Suppressor macrophage (primary cell): ENCODE results near the gene FCRL6.

Source experiments
- DNase-seq, 4 experiments: peaks; one replicate each; pipeline ENCODE4 v3.0.0-alpha.2; 2020 to 2022

The FCRL6 gene

GRCh38 chr1:159835862-159836525 is 33.8 kb downstream of the FCRL6 start:
- DNase-seq, result no peak

GRCh38 chr1:159838715-159839114 is 36.6 kb downstream of the FCRL6 start:
- DNase-seq, result no peak

DNA sequence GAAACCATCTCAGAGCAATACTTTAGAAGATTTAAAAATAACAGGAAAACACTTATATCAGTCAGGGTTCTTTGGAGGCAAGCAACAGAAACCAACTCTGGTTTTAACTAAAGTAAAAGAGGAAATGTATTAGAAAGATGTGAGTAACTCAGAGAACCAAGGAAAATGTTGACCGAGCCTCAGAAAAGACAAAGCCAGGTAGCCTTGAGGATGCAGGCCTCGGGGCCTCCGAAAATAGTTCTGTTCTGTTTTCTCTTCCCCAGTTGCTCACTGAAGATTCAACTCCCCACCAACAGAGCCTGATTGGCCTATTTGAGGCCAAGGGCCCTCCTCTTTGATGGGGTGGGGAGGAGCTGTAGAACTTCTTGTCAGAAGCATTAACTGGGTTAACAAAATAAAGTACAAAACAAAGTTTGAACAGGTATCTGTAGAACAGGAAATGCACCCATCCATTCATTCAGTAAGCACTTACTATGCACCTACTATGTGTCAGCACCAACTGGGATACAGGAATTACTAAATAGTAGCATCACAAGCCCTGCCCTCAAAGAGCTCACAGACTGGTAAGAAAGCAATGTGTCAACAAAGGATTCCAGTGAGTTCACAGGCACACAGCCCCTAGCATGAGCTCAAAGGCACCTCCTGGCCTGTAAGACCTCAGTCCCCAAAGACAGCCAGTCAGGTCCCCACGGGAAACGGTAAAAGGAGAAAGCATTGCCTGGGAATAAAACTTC is 37.1 kb downstream of the FCRL6 start:
- no peak for DNase-seq

- DNase-seq, result no peak
These were observed 39.6 kb downstream of the FCRL6 start for GRCh38 chr1:159841749-159842148.

GRCh38 chr1:159843459-159843858 is 41.3 kb downstream of the FCRL6 start:
- no peak for DNase-seq

DNA sequence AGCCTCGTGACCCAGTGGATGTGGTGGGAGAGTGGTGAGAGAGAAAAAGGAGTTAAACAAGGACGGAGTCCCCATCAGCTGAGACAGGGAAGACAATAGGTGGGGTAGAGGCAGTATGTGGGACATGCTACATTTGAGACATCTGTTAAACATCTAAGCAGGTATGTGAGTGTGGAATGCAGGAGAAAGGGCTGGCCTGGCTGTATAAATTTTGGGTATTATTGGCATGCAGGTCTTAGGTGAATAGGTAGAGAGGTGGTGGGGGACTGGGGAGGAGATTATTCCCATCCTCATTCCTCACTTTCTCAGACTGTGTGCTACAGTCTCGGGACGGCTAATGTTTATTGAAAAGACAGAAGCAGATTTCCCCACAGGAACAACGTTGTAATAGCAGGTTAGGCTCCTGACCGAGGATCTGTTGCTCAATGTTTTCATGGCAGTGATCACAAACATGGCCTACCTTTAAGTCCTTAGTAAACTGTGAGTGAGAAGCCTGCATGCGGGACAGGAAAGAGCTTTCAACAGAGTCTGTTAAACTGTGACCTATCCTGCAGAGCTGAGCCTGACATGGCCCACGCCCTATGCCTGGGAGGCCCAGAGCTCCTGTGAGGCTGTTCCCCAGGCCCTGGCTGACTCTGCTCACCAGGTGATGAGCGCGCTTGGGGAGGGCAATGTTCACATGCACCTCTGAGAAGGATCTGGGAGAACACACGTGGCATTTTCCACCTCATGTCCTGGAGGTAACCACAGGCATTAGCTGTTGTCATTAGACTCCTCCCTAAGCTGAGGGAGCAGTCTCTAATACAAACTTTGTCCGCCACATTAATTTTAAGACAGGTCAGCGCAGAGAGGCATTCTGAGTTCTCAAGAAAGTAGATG is 43.8 kb downstream of the FCRL6 start:
- no peak for DNase-seq

DNA sequence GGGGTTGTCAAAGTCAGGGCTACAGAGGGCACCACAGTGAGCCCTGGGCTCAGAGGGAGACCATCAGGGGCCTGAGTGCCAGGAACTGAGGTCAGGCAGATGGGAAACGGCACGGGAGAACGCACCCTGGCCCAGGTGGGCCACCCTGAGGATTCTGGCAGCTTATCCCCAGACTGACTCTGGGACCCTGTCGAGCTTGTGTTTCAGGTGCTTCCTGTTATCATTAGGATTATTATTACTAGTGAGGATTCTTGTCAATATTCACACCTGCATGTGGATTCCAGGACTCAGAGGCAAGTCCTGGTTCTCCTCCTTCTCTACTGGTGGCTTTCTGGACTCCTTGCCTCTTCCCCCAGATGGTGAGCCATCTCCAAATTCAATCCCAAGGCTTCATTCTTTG is 45.1 kb downstream of the FCRL6 start:
- no peak for DNase-seq

GRCh38 chr1:159848326-159848725 is 46.2 kb downstream of the FCRL6 start:
- no peak for DNase-seq

- DNase-seq, result peak; percentile 40 to 75 (median 59)
These were observed 47.6 kb downstream of the FCRL6 start for GRCh38 chr1:159849626-159850366.

GRCh38 chr1:159851407-159851806 is 49.2 kb downstream of the FCRL6 start:
- DNase-seq, result no peak

GRCh38 chr1:159853417-159854115 is 51.4 kb downstream of the FCRL6 start:
- DNase-seq, result no peak

DNA sequence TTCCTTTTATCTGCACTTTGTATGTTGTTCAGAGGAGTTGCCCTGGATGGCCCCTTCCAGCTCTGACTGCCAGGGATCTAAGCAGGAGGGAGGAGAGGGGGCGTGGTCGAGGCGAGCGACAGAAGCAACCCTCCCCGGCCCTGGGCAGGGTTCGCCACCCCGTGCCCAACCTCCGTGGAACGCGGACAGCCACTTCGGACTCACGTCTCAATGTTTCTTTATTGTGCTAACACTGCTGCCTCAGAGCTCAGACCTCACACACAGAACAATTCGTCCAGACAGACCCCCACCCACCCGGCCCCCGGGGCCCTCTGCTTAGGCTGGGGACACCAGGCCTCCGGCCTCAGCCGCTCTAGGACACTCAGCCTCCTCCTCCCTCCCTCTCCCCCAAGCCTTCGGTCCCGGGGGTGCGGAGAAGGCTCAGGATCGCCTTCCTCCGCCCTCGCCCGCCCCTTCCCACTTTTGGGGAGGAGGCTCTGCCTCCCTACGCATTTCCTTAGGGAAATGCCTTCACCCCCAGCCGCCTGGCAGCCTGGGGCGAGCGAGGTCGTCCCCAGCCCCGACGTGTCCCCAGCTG is 52.0 kb downstream of the FCRL6 start:
- peak; percentile 22 to 71 (median 41) for DNase-seq

DNA sequence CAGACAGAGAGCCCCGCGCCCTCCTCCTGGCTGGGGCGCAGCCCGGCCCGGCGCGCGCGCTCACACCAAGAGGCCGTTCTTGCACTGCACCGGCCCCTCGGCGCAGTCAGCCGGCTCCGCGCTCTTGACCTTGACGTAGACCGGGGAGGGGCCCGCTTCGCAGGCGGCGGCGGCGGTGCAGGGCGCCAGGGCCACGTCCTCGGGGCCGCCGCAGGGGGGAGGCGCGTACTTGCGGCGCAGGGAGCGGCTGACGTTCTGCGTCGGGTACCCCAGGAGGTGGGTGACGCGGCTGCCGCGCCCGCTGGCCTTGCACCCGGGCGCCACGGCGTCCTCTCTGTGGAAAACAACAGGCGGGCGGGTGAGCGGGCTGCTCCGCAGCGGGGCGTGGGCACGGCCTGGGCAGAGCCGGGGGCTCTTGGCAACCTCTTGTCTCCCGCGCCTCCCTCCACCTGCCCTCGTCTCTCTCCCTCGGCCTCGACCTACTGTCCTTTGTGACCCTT is 52.6 kb downstream of the FCRL6 start:
- DNase-seq, result peak; percentile 74 to 92 (median 79)

DNA sequence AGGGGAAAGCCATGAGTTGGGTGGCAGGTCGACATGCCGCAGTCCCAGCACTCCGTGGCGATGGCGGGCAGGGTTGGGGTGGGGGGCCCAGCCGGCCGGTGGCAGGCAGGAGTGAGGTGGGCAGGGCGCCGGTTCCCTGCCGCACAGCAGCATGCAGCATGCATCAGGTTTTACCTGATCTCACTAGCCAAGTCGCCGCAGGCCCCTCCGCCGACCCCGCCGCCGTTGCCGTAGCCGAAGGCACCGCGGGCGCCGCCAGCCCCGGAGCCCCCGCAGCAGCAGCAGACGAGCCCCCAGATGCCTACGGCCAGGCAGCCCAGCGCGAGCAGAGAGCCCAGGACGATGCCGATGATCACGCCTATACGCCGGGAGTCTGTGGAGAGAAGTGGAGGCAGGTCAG is 53.5 kb downstream of the FCRL6 start:
- no peak for DNase-seq

- DNase-seq, result no peak
These were observed 54.4 kb downstream of the FCRL6 start for GRCh38 chr1:159856576-159856975.

DNA sequence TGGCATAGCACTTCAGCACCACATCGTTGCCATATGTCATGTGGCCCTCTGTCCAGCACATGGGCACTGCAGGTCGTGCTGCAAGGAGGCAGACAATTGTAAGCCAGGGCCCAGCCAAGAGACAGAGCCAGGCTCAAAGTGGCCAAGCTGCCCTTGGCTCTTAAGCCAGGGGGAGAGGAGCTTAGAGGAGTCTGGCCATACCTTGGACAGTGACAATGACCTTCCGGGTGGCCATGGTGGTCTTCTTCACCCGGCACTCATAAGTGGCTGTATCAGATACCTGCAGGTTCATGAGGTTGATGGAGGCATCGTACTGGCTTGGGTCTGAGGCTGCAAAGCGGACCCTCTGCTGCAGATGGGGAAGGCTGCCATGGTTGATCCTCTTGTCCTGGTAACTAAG is 55.7 kb downstream of the FCRL6 start:
- DNase-seq, result no peak

- DNase-seq, result no peak
These were observed 57.7 kb downstream of the FCRL6 start for GRCh38 chr1:159859767-159860322.

GRCh38 chr1:159860456-159860855 is 58.3 kb downstream of the FCRL6 start:
- no peak for DNase-seq

GRCh38 chr1:159861218-159861617 is 59.1 kb downstream of the FCRL6 start:
- DNase-seq, result no peak

- no peak for DNase-seq
These were observed 59.9 kb downstream of the FCRL6 start for GRCh38 chr1:159862031-159862430.

DNA sequence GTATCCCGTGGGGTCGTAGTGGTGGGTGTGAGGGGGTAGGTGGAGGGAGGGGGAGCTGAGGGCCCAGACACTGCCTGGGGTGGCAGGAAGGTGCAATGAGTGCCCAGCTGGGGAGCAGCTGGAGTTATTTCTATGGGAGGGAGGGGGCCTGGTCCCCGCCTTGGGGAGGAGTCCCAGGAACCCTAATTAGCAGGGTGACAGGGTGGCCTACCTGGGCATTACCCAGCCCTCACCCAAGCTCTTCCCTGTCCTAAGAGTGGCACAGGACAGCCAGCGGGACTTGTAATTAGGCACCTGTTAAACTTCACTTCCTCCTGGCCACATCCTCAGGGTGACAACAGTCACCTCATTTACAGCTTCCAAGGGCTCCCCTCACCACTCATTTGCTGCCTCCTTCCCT is 60.4 kb downstream of the FCRL6 start, which contains the start of gene VSIG8:
VSIG8 (minus strand) TSS at position 101 of the 400 bp plus-strand sequence. CDS start 136 bp downstream, outside the sequence.
- DNase-seq, result no peak
